ENCODE data around the gene XPO4. TPM values are rescaled to one million over a fixed set of nuclear protein-coding genes. Genes with fewer than 3 reads are reported as not detected.

The XPO4 gene
- polyA plus RNA-seq, 1 of the 3 experiments (the other 2 are of a cell fraction) = 4.2 TPM

DNA sequence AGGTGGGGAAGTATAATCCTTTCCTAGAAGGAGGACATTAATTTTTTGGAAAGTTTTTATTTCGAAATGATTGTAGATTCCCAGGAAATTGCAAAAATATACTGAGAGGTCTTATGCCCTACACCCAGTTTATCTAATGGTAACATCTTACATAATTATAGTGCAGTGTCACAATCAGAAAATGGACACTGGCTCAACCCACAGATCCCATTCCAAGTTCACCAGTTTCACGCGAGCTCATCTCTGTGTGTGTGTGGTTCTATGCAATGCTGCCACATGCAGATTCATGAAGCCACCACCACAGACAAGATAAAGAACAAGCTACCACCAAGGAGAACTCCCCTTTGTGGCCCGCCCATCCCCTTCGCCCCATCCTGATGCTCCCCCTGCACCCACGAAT is 174.7 kb downstream of the XPO4 start:
- 73% methylated on average over 6 of the region's 6 CpGs for WGBS (ENCODE audit: low lambda C conversion rate)
- Histone ChIP-seq H3K4me1 (ENCODE audit: control insufficient read depth in 1 of 2, insufficient read depth in 2 of 2, low read depth in 1 of 2, low read length in 1 of 2) (no peaks in the 10 kb centered on the region), H3K9me2 (no peaks in the 10 kb centered on the region), H3K4me2 (no peak overlapping the region), H3K9ac (no peak overlapping the region), H3K27me3 (ENCODE audit: insufficient read depth) (no peaks in the 10 kb centered on the region), H3K79me2 (ENCODE audit: insufficient read depth) (no peaks in the 10 kb centered on the region), H4K20me1 (ENCODE audit: insufficient read depth) (no peaks in the 10 kb centered on the region), H3F3A (replicated peaks; ENCODE audit: insufficient read depth) (no peaks in the 10 kb centered on the region), H3K27ac (ENCODE audit: low read depth in 2 of 2, low read length in 1 of 2) (no peak overlapping the region), H3K36me3 (replicated peaks in 1 of 2; ENCODE audit: control insufficient read depth in 1 of 2, insufficient read depth in 2 of 2, low read length in 1 of 2) (no peaks in the 10 kb centered on the region), H3K9me3 (no peaks in the 10 kb centered on the region), H2AFZ (ENCODE audit: low read depth) (no peak overlapping the region), H3K4me3 (ENCODE audit: low read depth in 2 of 2, low read length in 1 of 2) (no peak overlapping the region)
- ChIA-PET CTCF (interaction anchor here (1.9 kb wide), 1 partner anchor 16 kb away, joined by 5 read pairs; no protein-coding TSS in a partner anchor), POLR2A (no interaction called here)
- no peak for DNase-seq
- TF ChIP-seq, protein P1, sequence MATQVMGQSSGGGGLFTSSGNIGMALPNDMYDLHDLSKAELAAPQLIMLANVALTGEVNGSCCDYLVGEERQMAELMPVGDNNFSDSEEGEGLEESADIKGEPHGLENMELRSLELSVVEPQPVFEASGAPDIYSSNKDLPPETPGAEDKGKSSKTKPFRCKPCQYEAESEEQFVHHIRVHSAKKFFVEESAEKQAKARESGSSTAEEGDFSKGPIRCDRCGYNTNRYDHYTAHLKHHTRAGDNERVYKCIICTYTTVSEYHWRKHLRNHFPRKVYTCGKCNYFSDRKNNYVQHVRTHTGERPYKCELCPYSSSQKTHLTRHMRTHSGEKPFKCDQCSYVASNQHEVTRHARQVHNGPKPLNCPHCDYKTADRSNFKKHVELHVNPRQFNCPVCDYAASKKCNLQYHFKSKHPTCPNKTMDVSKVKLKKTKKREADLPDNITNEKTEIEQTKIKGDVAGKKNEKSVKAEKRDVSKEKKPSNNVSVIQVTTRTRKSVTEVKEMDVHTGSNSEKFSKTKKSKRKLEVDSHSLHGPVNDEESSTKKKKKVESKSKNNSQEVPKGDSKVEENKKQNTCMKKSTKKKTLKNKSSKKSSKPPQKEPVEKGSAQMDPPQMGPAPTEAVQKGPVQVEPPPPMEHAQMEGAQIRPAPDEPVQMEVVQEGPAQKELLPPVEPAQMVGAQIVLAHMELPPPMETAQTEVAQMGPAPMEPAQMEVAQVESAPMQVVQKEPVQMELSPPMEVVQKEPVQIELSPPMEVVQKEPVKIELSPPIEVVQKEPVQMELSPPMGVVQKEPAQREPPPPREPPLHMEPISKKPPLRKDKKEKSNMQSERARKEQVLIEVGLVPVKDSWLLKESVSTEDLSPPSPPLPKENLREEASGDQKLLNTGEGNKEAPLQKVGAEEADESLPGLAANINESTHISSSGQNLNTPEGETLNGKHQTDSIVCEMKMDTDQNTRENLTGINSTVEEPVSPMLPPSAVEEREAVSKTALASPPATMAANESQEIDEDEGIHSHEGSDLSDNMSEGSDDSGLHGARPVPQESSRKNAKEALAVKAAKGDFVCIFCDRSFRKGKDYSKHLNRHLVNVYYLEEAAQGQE (IDR thresholded peaks at IDR 0.05; ENCODE audit: low read depth, low read length) = no peak
- TF ChIP-seq RAD21 (IDR thresholded peaks at IDR 0.05; ENCODE audit: low read length) = no peak
- TF ChIP-seq POLR2AphosphoS5 (IDR thresholded peaks at IDR 0.05; ENCODE audit: low read depth, low read length) = no peak
- TF ChIP-seq SMC3 (IDR thresholded peaks at IDR 0.05; ENCODE audit: low read depth, low read length) = no peak
- TF ChIP-seq, protein P2, sequence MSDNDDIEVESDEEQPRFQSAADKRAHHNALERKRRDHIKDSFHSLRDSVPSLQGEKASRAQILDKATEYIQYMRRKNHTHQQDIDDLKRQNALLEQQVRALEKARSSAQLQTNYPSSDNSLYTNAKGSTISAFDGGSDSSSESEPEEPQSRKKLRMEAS (IDR thresholded peaks at IDR 0.05; ENCODE audit: low read depth) = no peak
- no peak for TF ChIP-seq RCOR1 (IDR thresholded peaks at IDR 0.05; ENCODE audit: low read length)
- TF ChIP-seq EZH2phosphoT487 (IDR thresholded peaks at IDR 0.05; ENCODE audit: borderline replicate concordance, low read depth) = no peak
- no peak for TF ChIP-seq FOXM1 (IDR thresholded peaks at IDR 0.05; ENCODE audit: low read depth)
- no peak for TF ChIP-seq NRF1 (IDR thresholded peaks at IDR 0.05; ENCODE audit: low read depth, low read length)
- no peak for TF ChIP-seq GATA2 (CRISPR knock-in tag; IDR thresholded peaks at IDR 0.05)
- no peak for TF ChIP-seq EP300 (IDR thresholded peaks at IDR 0.05; ENCODE audit: borderline replicate concordance in 1 of 2, low read depth in 1 of 2, low read length in 1 of 2)
- no peak for TF ChIP-seq RFX5 (IDR thresholded peaks at IDR 0.05; ENCODE audit: low read length)
- TF ChIP-seq GABPA (IDR thresholded peaks at IDR 0.05; ENCODE audit: low read depth) = no peak
- TF ChIP-seq, protein P3, sequence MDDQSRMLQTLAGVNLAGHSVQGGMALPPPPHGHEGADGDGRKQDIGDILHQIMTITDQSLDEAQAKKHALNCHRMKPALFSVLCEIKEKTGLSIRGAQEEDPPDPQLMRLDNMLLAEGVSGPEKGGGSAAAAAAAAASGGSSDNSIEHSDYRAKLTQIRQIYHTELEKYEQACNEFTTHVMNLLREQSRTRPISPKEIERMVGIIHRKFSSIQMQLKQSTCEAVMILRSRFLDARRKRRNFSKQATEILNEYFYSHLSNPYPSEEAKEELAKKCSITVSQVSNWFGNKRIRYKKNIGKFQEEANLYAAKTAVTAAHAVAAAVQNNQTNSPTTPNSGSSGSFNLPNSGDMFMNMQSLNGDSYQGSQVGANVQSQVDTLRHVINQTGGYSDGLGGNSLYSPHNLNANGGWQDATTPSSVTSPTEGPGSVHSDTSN (IDR thresholded peaks at IDR 0.05) = no peak
- no peak for TF ChIP-seq RXRA (IDR thresholded peaks at IDR 0.05; ENCODE audit: borderline replicate concordance, low read depth)
- TF ChIP-seq, protein P4, sequence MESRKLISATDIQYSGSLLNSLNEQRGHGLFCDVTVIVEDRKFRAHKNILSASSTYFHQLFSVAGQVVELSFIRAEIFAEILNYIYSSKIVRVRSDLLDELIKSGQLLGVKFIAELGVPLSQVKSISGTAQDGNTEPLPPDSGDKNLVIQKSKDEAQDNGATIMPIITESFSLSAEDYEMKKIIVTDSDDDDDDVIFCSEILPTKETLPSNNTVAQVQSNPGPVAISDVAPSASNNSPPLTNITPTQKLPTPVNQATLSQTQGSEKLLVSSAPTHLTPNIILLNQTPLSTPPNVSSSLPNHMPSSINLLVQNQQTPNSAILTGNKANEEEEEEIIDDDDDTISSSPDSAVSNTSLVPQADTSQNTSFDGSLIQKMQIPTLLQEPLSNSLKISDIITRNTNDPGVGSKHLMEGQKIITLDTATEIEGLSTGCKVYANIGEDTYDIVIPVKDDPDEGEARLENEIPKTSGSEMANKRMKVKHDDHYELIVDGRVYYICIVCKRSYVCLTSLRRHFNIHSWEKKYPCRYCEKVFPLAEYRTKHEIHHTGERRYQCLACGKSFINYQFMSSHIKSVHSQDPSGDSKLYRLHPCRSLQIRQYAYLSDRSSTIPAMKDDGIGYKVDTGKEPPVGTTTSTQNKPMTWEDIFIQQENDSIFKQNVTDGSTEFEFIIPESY (IDR thresholded peaks at IDR 0.05; ENCODE audit: borderline replicate concordance, low read depth) = no peak
- TF ChIP-seq MEF2A (IDR thresholded peaks at IDR 0.05; ENCODE audit: borderline replicate concordance, low read depth) = no peak

Other genes starting within 250 kb of the XPO4 start
- gene IL17D, start 199.0 kb downstream of the XPO4 start, polyA plus RNA-seq (2012; rRNA removed) = 1.6 and 2.3 TPM in 2 replicates
- 4.2 and 5.3 TPM in 2 replicates for gene EEF1AKMT1, start 128.8 kb downstream of the XPO4 start, polyA plus RNA-seq (2012; rRNA removed)
- 19.6 and 19.7 TPM in 2 replicates for gene LATS2, start 158.8 kb upstream of the XPO4 start, polyA plus RNA-seq (2012; rRNA removed)
- 36.6 and 36.8 TPM in 2 replicates for gene SAP18, start 237.4 kb upstream of the XPO4 start, polyA plus RNA-seq (2012; rRNA removed)